GM20431 (cell line): ENCODE measurements around the gene KRT36.

ENCODE experiments used
- in situ Hi-C: fragments of 300-500 bp; cut with MseI, MboI; formaldehyde crosslinking; loops from one replicate; pipeline ENCODE4 v1.15.0; 2020; ENCODE audit warnings: low sequenced_read_pairs; ENCODE audit not compliant: unreplicated experiment

The KRT36 gene

DNA sequence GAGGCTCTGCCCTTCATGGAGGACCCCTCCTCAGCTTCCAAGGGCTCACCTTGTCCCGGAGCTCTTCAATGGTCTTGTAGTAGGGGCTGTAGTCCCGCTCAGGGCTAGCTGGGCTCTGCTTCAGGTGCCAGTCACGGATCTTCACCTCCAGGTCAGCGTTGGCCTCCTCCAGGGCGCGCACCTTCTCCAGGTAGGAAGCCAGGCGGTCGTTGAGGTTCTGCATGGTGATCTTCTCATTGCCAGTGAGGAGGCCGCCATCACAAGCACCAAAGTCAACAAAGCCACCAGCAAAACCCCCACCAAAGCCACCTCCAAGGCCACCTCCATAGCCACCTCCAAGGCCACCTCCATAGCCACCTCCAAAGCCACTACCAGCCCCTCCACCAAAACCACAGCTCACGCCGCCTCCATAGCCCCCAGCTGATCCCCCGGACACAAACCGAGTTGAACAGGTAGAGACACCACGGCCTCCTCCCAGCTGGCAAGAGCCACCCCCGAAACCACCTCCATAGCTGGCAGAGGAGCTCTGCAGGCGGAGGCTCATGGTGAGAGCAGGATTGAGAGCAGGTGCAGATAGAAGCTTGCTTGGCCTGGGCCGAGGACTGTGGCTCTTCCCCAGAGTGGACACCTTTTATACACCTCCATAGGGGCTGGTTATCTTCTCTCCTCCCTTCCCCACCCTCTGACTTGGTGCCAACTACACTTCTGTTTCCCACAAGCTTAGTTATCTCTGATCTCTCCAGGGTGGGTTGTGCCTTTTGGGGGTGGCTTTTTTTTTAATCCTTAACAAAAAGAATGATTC, 15.5 kb upstream of the KRT36 start, which contains the start of gene KRT13:
TSS of gene KRT13 (minus strand) at position 606 of the 802 bp plus-strand sequence. CDS start at position 544, 62 bp downstream.
- in situ Hi-C loops = no loop called here

DNA sequence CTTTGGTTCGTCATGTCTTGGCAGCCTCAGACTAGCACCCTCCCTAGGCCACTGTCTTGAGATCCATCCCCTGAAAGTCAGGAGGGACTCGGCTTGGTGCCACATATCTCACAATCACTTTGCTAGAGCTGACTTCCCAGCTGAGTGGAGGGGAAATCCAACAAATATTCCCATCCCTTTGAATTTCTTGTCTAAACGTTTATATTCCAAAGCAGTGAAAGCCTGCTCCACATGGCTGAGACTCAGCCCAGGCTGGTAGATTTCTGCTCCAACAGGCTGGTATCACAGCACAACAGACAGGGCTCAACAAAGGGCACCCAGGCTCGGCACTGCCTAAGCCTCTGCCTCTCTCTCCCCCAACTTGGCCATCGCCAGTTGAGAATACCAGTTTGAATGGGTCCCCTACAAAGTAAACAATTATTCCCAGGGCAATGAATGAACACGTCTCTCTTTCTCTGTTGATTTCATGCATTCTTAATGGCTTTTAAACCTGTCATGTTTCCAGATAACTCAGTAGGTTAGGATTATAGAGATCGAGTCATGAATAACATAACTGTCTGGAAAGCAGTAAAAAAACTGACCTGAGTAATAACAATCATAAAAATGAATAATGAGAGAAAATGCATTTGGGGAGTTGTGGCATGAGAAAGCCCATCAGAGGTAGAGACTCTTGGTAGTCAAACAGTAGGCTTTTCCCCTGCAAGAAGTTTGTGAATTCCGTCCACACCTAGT, 14.7 kb upstream of the KRT36 start:
- in situ Hi-C loops = no loop called here

DNA sequence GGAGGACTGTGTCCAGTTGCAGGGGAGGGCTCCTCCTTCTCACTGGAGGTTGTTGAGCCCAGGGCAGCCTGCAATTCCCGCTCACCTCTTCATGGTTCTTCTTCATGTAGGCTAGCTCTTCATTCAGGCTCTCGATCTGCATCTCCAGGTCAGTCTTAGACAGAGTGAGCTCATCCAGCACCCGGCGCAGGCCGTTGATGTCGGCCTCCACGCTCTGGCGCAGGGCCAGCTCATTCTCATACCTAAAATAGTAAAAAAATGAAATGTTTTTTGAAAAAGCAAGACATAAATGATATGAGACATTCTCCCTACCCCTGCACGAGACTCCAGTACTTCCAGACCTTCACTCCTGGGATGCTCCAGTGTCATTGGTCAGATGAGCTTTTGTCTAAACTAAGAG, 13.5 kb upstream of the KRT36 start:
- in situ Hi-C loops = no loop called here

- in situ Hi-C loops = no loop called here
Measured at GRCh38 chr17:41500131-41500911, 10.6 kb upstream of the KRT36 start.

DNA sequence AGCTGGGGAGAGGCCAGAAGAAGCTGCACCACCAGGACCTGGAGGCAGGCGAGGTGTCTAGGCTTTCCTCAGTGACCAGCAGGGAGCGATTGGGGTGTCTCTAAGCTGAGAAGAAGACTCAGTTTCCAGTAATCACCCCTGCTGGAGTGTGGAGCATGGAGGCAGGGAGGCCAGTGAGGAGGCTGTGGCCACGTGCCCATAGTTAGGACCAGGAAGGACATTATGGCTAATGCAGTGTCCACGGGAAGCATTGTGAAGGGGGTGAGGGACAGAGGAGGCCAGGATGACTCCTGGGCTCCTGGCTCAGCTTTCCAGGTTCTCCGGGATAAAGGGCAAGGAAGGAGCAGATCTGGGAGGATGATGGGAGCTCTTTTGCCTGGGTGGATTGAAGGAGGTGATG, 10.0 kb upstream of the KRT36 start:
- in situ Hi-C loops = no loop called here

GRCh38 chr17:41498276-41498675, 8.6 kb upstream of the KRT36 start:
- in situ Hi-C loops = no loop called here

DNA sequence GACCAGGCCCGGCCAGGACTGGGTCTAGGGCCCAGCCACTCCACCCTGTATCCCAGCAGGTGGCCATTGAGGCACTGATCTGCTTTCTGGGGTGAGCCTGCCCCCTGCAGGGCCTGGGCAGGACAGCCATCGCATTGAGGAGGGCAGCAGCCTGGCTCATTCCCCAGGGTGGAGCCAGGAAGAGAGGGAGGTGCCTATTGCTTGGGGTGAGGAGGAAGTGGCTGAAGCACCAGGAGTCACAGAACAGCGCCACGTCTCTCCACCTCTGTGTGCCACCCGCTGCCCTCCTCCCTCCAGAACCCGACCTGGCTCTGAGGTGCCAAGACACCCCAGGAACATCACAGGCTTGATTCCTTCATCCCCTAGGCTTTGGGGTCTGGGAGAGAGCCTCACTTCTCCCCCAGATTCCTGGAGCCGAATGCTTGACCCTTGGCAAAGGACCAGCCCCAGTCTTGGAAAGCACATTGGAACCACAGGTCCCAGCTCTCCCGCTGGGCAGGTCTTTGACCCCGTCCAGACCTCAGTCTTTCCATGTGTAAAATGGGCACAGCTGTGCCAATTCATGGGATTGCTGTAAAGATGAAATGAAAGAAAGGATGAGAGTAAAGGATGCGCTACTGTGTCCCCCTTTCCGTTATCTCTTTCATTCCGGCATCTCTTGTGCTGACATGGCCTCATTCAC, 7.2 kb upstream of the KRT36 start:
- in situ Hi-C loops = no loop called here

DNA sequence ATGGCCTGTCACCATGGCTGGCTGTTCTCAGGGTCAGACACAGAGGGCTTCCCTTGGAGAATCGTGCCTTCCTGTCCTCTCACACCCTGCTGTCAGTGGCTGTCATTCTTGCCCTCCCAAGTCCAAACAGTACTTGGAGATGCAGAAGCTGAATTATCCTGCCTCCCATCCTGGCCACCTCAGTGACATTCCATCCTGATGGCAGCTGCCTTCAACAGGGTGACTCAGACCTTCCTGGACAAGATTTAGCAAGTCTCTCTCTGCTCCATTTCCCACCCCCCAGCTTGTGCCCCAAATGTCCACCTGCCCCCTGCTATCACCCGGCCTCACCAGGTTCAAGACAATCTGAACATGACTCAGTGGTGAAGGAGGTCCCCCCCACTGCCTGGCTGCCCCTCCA, 4.8 kb upstream of the KRT36 start:
- in situ Hi-C loops = no loop called here

DNA sequence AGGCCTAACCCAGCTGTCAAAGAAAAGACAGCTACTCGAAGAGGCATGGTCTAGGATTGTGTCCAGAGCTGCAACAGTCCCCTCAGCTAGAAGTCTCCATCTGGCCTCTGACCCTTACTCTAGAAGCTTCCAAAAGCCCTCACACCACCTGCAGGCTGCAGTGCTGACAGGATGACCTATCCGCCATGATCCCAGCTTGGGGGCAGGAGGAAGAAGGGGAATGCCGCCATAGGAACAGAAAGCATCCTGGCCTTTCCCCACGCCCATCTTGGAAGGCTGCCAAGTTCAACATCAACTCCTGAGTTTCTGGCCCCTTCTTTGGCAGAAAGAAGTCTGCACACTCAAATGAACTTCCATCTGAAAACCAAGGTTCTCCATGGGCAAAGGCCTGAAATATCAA, 3.1 kb upstream of the KRT36 start:
- in situ Hi-C loops = no loop called here

DNA sequence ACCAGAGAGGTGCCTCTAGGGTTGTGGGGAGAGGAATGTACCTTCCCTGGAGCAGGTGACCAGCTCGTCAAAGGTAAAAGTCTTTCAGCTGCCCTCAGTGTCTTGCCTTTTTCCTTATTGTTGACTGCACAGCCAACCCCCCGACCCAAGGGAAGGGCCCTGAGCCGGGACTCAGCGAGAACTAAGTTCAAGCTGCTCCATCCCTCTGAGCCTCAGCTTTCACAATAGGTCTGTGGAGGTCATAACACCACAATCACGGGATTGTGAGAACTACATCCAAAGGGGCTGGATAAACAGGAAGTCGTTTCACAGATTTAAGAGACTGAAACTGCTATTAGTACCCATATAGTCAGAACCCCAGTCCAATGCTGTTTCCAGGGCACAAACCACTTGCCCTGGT, 2.6 kb upstream of the KRT36 start:
- in situ Hi-C loops = no loop called here

DNA sequence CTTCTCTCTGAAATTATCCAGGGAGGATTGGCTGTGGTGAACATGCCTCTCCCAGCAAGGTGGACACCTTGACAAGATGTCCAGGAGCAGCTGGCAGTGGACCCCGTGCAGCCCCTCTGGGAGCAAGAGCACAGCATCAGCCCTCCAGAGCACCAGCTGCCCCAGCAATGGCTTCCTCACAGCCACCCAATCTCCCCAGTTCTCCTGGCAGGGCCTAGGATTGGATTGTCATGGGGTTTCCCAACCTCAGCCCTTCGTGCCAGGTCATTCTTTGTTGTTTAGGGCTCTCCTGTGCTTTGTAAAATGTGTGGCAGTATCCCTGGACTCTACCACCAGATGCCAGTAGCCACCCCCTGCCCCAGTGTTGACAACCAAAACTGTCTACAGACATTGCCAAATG, 1.8 kb upstream of the KRT36 start:
- in situ Hi-C loops = no loop called here

- in situ Hi-C loops = no loop called here
Measured at GRCh38 chr17:41490000-41490990, 585 bp upstream of the KRT36 start.

DNA sequence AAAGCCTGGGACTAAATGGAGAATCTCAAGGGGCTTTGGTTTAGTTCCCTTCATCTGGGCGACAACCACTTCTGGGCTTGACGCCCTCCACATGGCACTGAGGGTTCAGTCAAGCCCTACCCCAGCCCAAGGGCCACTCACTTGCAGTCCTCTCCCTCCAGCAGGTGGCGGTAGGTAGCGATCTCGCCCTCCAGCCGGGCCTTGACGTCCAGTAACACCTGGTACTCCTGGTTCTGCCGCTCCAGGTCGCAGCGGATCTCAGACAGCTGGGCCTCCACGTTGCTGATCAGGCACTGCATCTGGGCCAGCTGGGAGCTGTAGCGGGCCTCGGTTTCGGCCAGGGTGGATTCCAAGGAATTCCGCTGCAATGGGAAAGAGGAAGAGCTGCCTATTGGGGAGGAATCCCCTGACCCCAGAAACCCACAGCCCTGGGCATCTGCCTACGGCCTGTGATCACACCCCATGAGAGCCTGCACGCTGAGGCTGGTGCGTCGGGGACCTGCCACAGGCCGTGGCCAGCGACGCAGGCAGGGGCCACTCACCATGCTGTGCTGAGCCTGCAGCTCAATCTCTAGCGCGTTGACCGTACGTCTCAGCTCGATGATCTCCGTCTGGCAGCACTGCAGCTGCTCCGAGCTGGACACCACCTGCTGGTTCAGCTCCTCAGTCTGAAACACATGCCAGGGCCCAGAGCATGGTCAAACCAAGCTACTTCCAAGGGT, 2.7 kb downstream of the KRT36 start:
- in situ Hi-C loops = no loop called here

DNA sequence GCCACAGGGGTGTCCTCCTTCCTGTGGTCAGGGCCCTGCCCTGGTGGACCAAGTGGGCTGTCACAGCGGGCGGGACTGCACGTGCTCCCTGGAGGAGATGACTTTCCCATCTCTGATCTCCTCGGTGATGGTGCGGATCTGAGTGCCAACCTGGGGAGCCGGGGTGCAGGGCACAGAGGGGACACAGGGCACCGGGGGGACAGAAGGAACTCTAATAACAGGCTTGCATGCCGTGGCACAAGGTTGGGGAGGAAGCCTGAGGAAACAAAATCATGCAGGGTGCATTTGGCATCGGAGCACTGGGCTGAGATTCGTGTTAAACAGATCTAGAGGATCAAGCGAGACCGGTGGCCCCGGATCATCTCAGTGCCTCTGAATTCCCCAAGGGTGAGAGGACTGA, 3.4 kb downstream of the KRT36 start:
- in situ Hi-C loops = no loop called here

- in situ Hi-C loops = no loop called here
Measured at GRCh38 chr17:41484920-41485904, 4.5 kb downstream of the KRT36 start.

DNA sequence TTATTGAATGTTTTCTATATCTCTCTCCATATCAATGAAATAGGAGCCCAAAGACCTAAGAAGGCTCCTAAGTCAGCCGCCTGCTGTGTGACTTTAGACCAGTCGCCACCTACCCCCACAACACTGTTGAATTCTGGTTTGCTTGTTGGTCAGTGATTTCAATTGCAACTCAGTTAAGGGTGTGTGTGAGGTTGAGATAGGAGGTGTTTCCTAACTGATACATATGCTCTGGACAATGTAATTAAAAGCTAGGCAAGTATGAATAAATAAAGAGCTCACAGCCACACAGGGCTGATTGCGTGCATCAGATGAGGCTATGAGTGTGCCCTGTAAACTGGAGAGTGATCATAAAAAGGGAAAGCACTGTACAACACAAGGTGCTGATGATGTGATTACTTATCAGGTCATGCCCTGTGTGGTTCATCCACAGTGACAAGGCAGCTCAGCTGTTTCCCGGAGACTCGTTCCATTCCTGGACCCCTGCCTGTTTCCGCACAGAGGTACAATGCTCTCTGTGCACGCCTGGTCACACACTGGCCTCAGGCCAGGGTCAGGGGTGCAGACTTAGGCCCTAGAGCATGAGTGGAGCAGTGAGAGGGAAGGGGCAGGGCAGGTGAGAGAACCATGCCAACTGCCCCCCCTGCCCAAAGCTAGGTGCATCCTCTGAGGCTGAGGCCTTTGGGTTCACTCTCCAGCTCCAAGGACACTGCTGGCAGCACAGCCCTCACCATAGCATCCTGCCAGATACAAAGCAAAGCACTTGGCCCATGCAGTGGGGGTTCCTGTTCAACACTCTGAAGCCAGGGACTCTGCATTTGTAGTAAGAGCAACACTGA, 5.5 kb downstream of the KRT36 start:
- in situ Hi-C loops = no loop called here
